Measurements from ENCODE around the gene INA. TPM values are rescaled to one million over a fixed set of nuclear protein-coding genes. Genes with fewer than 3 reads are reported as not detected.

The INA gene
- total RNA-seq, 4 donors from 2014 or later: not detected

GRCh38 chr10:103254538-103255325 is 22.2 kb upstream of the INA start:
- no peak for TF ChIP-seq CTCF (IDR thresholded peaks at IDR 0.05; ENCODE audit: low read depth)

- TF ChIP-seq CTCF (IDR thresholded peaks at IDR 0.05; ENCODE audit: low read depth): no peak
Measured at GRCh38 chr10:103256613-103257012, 20.3 kb upstream of the INA start.

- no peak for TF ChIP-seq CTCF (IDR thresholded peaks at IDR 0.05; ENCODE audit: low read depth)
Measured at GRCh38 chr10:103257812-103258211, 19.1 kb upstream of the INA start.

GRCh38 chr10:103259989-103260388 is 16.9 kb upstream of the INA start:
- TF ChIP-seq CTCF (IDR thresholded peaks at IDR 0.05; ENCODE audit: low read depth): no peak

- TF ChIP-seq CTCF (IDR thresholded peaks at IDR 0.05; ENCODE audit: low read depth): no peak
Measured at GRCh38 chr10:103262229-103262628, 14.7 kb upstream of the INA start.

GRCh38 chr10:103265717-103266329 is 11.1 kb upstream of the INA start:
- TF ChIP-seq CTCF (IDR thresholded peaks at IDR 0.05; ENCODE audit: low read depth): no peak

GRCh38 chr10:103273041-103273441 is 3.9 kb upstream of the INA start:
- no peak for TF ChIP-seq CTCF (IDR thresholded peaks at IDR 0.05; ENCODE audit: low read depth)

Data from subcutaneous adipose tissue (tissue), 4 donors.